Renal cortical epithelial cell (primary cell): ENCODE data around the gene KRTAP10-9. TPM values are rescaled to one million over a fixed set of nuclear protein-coding genes. Genes with fewer than 3 reads are reported as not detected.

Experiments
- DNase-seq: peaks from one replicate; pipeline ENCODE4 v3.0.0-alpha.2; 2011; ENCODE audit warnings: low read depth
- total RNA-seq: library from RNA; depleted of rRNA; stranded (reverse); fragments of >200 nt; gene quantifications from 2 replicates; pipeline ENCODE4 v1.2.3, GENCODE V29; 2014

Gene KRTAP10-9
- total RNA-seq, 1 donor from 2014 or later: not detected

DNA sequence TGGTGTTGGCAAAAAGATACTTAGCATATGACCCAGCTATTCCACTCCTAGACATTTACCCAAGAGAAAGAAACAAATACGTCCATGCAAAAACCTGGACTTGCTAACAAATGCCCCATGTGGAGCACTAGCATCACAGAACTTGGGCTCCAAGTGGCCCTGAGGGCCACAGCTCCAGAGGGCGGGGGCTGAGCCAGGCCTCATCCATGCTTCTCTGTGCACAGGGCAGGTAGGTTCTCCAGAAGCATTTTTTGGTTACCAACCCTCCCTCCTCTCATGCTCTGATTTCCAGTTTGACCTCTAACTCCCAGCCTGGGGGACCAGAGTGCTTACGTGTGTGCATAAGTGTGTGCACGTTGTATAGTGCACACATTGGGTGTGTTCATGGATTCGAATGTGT is 37.8 kb downstream of the KRTAP10-9 start:
- DNase-seq: no peak

DNA sequence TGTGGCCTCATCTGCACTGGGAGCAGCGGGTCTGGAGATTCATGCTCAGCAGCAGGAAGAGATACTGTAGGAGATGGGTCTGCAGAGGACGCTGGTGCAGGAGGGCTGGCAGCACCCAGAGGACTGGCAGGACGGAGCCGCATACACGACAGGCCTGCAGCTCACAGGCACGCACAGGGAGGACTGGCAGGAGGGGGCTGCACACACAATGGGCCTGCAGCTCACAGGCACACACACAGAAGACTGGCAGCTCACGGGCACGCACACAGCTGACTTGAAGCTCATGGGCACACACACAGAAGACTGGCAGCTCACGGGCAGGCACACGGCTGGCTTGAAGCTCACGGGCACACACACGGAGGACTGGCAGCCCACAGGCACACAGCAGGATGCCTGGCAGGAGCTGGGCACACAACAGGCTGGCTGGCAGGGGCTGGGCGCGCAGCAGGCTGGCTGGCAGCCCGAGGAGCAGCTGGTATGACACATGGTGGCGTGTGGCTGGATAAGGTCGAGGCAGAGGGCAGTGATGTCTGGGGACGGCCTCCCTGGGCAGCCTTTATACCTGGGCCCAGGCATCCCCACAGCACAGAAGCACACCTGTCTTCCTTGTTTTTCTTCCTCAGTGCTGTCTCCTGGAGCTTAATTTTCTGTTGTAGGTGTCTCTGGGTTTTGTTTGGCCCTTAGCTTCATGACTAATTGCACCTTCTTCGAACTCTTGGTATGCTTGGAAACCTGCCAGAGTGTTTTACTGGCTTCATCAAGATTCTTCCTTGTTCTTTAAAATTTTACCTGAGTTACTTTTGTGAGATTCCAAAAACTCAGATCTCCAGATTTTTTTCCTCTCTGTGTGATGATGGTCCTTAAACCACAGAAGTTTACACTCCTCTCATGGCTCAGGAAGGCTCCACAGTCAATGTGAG is 39.8 kb downstream of the KRTAP10-9 start, which contains the start of gene KRTAP12-2:
Gene KRTAP12-2 (minus strand): TSS at position 527 of the 920 bp plus-strand sequence. CDS start 41 bp downstream, at position 486.
- DNase-seq: no peak

DNA sequence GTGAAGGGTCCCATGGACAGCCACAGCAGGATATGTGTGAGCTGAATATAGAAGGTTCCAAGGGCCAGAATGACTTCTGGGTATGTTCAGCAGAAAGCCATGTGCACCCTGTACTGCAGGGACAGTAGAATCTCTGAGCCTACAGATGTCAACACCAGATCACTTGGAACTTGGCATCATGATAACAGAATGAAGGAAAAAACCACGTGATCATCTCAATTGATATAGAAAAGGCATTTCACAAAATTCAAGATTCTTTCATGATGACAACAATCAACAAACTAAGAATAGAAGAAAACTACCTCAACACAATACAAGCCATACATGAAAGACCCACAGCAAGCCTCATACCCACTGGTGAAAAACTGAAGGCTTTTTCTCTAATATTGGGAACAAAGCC is 40.7 kb downstream of the KRTAP10-9 start:
- no peak for DNase-seq

DNA sequence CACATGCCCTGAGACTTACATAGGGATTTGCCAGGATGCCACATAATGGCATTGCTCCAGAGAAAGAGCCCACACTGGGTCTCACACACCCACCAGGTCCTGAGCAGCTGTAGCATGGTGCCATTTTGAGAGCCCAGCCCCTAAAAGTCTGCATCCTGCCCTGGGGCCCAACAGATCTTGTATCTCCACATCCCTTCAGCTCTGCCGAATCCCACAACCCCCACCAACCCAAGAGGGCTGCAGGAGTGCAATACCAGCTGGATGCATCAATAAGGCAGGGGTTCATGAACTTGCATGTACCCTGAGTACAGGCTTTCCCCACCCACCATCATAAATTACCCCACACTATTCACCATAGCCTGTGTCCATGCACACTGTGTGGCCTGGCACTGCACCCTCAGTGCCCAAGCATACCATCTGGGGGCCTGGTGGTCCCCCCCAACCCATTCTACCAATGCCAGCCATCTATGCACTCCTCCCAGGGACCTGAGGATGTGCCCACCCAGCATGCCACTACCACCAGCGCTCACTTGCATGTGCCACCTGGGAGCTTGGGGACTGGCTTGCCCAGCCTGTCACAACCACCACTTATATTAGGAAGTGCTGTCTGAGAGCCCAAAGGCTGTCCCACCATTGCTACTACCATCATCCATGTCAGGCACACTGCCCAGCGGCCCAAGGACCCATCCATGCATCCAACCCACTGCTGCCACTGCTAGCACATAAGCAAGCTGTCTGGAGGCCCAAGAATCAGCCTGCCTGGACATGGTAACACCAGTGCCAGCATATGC is 43.9 kb downstream of the KRTAP10-9 start:
- DNase-seq: no peak

DNA sequence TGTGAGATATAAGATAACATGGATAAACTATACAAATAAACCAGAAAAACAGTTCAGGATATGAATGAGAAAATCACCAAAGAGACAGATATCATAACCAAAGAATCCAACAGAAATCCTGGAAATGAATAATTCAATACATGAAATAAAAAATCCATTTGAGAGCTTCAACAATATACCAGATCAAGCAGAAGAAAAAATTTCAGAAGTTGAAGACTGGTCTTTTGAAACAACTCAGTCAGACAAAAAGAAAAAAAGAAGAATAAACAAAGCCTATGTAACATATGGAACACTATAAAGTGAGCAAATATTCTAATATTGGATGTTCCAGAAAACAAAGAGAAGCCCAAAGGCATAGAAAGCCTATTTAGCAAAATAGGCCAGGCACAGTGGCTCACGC is 45.0 kb downstream of the KRTAP10-9 start:
- no peak for DNase-seq

DNA sequence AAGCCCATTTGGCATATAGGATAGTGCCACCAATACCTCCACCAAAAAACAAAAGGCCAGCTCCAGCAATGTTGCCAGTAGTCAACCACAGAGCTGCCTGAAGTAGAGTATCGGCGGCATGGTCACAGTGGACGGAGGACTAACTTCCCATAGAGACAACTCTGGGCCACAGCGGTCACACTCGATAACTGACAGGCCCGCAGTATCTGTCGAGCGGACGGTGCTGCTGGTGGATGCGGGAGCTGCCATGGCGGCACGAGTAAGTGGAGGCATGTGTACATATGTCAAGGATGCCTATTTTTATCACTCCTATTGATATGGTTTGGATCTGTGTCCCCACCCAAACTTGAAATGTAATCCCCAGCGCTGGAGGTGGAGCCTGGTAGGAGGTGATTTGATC is 51.0 kb downstream of the KRTAP10-9 start:
- no peak for DNase-seq

Other genes starting within 250 kb of the KRTAP10-9 start
- 0.52 and 3.1 TPM in 2 replicates for gene LRRC3, start 171.6 kb upstream of the KRTAP10-9 start, total RNA-seq
- not detected in 2 replicates for gene KRTAP10-1, start 86.9 kb upstream of the KRTAP10-9 start, total RNA-seq
- not detected in 2 replicates for gene KRTAP10-2, start 75.6 kb upstream of the KRTAP10-9 start, total RNA-seq
- gene KRTAP10-3, start 68.3 kb upstream of the KRTAP10-9 start, total RNA-seq: not detected in 2 replicates
- not detected in 2 replicates for gene KRTAP10-4, start 53.4 kb upstream of the KRTAP10-9 start, total RNA-seq
- gene KRTAP10-5, start 46.5 kb upstream of the KRTAP10-9 start, total RNA-seq: not detected in 2 replicates
- gene KRTAP10-6, start 34.6 kb upstream of the KRTAP10-9 start, total RNA-seq: not detected in 2 replicates
- not detected in 2 replicates for gene KRTAP10-7, start 26.5 kb upstream of the KRTAP10-9 start, total RNA-seq
- not detected in 2 replicates for gene KRTAP10-8, start 15.0 kb upstream of the KRTAP10-9 start, total RNA-seq
- not detected in 2 replicates for gene KRTAP10-10, start 10.3 kb downstream of the KRTAP10-9 start, total RNA-seq
- not detected in 2 replicates for gene KRTAP10-11, start 19.3 kb downstream of the KRTAP10-9 start, total RNA-seq
- not detected in 2 replicates for gene KRTAP12-4, start 27.6 kb downstream of the KRTAP10-9 start, total RNA-seq
- gene KRTAP12-3, start 30.8 kb downstream of the KRTAP10-9 start, total RNA-seq: not detected in 2 replicates
- gene KRTAP12-2, start 39.8 kb downstream of the KRTAP10-9 start, total RNA-seq: not detected in 2 replicates
- gene KRTAP12-1, start 55.1 kb downstream of the KRTAP10-9 start, total RNA-seq: not detected in 2 replicates
- not detected in 2 replicates for gene KRTAP10-12, start 70.1 kb downstream of the KRTAP10-9 start, total RNA-seq
- not detected in 2 replicates for gene TSPEAR, start 84.5 kb downstream of the KRTAP10-9 start, total RNA-seq
- 45.3 and 87.8 TPM in 2 replicates for gene UBE2G2, start 174.7 kb downstream of the KRTAP10-9 start, total RNA-seq
- gene SUMO3, start 191.0 kb downstream of the KRTAP10-9 start, total RNA-seq: 72.8 and 74.5 TPM in 2 replicates
- gene PTTG1IP, start 246.6 kb downstream of the KRTAP10-9 start, total RNA-seq: 617 and 707 TPM in 2 replicates